HG02884 (cell line): ENCODE results near the gene STRN3.
"Not testable (repeated sequence)": the region's sequence is repeated elsewhere in the genome, so short reads cannot be mapped to it uniquely, and the experiment has no call there.

Experiments used
- ATAC-seq: cut with Tn5 transposase; IDR thresholded peaks from one replicate; pipeline ENCODE4 v1.9.1; 2021; ENCODE audit warnings: mild to moderate bottlenecking, moderate library complexity; ENCODE audit not compliant: unreplicated experiment

The STRN3 gene

DNA sequence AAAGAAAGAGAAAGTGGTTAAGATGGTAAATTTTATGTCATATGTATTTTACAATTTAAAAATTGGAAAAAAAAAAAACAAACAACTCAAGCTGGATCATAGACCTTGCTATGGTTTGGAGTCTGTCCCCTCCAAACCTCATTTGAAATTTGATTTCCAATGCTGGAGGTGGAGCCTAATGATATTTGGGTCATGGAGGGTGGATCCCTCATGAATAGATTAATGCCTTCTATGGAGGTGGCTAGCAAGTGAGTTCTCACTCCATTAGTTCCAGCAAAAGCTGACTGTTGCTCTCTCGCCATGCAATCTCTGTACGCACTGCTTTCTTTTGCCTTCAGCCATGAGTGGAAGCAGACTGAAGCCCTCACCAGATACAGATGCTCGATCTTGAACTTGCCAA lies 22.9 kb downstream of the STRN3 start:
- ATAC-seq = no peak

DNA sequence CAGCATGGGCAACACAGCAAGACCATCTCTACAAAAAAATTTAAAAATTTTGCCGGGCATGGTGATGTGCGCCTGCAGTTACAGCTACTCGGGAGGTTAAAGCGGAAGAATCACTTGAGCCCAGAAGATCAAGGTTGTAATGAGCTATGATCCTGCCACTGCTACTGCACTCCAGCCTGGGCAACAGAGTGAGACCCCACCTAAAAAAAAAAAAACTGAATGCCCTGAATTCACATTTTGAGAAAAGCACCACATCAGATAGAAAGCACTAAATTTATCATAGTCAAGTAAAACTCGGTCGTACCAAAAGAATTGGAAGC lies 24.9 kb downstream of the STRN3 start:
- no peak for ATAC-seq

DNA sequence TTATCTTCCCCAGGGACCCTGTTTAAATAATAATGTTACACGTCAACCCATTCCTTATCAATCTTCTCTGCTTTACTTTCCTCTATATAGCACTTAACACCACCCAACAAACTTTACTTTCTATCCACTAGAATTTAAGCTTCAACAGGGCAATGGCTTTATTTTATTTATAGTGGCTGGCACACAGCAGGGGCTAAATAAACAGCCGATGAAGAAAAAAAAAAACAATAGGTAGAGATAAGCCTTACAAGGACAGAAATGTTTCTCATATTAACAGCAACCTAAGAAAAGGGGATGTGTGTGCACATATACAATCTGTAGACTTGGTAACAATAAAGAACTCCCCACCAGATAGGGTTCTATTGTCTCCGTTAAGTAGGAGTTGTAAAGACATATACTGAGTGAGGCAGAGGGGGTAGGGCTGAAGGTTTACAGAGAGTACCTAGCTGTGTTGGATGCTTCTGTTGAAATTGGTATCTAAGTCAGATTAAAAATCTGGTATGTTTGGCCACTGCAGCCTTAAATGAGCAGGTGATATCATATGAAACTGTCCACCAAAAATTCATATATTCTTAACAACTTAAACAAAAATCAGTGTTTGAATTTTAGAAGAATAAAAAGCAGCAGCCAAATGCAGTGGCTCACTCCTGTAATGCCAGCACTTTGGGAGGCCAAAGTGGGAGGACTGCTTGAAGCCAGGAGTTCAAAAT lies 25.4 kb downstream of the STRN3 start:
- ATAC-seq = no peak

DNA sequence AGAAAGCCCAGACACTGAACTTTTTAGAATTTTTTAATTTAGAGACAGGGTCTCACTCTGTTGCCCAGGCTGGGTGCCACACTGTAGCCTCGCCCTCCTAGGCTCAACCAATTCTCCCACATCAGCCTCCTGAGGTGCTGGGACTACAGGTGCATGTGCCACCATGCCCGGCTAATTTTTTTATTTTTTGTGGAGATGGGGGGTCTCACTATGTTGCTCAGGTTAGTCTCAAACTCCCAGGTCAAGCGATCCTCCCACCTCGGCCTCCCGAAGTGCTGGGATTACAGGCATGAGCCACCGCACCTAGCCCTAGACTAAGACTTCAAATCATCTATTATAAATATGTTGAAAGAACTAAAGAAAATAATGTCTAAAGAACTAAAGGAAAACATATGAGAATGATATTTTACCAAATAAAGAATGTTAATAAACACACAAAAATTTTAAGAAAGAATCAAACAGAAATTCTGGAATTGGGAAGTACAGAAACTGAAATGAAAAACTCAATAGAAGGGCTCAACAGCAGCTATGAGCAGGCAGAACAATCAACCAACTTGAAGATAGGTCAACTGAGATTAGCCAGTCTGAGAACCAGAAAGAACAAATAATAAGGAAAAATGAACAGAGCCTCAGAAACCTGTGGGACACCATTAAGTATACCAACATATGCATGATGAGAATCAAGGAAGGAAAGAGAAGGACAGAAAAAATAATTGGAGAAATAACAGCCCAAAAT lies 27.0 kb downstream of the STRN3 start:
- ATAC-seq = no peak

DNA sequence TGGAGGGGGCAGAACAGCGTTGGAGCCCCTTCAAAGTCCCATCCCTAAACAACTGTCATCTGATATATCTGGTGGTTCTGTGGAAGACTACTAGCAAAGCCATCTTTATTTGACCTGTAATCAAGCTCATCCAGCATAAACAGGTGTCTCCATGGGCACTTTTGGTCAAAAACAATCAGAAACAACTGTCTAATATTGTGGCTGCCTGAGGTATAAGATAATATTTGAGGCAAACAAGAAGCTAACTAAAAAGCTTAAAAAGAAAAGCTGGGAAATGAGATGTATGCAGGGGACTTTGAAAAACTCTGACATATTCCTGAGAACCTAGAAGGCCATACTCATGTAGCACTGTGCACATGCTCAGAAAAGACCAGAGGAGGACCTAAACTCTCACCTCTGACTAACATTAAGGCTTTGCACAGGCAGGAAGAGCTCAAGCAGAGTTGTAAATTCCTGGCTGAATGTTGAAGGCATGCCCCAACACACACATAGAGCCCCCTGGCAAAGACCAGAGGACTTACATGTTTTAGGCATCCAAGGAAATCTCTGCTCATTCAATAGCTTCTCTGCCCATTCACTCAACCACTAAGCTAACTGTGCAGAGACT lies 28.0 kb downstream of the STRN3 start:
- ATAC-seq = no peak

DNA sequence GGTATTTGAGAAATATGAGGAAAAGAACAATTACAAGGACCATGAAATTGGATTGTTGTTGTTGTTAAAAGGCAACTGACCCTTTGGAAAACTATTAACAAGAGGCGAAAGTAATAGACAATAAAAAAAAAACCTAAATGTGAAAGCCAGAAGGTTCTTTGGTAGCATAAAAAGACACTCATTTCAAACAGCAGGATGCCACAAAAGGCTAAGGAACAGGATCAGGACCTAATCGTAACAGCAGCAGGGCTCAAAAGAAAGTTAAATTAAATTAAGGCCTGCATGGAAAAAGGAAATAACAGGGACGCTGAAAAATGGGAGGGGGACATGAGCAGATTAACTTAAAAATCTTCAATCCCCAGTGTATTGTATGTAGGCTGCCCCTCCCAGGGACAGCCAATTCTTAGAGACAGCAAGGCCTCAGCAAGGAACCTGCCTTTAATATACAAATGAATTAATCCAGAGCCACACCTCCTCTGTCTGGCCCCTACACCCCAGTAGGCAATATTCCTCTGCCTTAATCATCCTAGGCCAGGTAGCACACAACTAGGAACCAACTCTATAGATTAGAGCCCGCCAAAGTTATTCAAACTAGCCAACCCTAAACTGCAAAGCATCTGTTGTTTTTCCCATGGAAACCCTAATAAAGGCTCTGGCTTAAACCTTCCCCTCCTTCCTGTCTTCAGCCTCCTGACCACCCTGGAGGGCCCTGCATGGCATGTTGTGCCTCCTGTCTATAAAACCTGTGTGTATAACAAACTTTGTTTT lies 29.1 kb downstream of the STRN3 start:
- no peak for ATAC-seq

DNA sequence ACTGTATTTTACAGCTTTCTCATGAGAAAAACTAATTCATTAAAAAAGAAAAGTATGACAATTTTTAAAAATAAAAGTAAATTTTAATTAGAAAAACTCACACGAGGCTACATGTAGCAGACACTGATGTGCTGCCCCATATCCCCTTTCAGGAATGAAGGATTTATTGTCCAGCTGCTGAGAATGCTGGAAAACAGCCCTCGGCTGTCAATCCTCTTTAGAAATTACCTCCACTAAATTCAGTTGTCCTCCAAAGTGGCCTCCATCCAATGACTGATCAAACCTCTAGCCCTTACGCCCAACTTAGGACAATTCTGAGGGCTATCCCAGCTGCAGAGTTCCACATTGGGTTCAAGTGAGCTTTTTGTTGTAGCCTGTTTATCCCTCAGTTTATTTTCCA lies 30.5 kb downstream of the STRN3 start:
- ATAC-seq = no peak

DNA sequence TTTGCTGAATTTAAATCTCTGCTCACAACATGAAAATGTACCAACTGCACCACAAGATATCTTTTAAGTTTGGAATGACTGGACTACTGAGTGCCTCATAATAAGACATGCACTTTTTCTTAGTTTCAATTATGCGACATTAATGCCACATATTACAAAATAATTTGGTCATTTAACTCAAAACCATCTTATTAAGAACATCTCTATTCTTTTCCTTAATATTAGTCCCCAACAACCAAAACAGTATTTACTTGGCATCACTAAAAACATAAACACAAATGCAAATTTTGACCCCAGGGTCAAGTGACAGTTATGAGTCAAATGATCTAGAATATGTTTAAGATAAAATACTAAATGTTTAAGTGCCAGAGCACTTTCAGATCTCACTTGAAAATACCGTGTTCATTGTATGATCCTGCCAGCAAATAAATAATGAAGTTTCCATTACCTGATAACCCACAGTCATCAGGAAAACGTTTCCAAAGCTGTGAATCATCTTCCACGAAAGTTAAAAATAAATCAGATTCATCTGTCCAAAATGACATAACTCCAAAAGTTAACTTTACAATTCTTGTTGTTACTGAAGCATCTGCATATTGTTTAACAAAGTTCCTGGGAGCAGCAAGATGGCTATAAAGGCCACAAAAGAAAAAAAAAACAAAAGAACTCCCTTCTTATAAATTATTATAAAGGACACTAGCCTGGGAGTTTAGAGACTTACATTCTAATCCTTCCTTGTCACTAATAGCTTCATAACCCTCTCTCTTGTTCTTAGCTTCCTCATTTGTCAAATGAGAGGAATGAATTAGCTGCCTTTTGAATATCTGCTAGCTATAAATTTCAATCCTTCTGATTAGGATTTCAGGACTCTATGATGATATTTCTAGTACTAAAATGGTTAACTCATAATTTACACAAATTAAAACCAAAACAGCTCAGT lies 31.2 kb downstream of the STRN3 start:
- ATAC-seq = peak; percentile 71

DNA sequence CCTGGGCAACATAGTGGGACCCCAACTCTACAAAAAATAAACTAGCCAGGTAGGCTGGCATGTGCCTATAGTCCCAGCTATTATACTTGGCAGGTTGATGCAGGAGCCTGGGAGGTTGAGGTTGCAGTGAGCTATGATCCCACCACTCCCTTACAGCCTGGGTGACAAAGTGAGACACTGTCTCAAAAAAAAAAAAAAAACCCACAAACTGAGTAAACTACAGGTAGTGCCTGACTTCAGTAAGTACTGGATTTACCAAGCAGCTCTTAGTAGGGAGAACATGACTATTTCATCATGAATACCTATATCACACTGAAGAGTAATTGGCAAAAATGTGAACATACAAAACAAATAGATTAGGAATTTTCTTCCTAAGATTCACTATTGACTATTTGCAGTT lies 33.1 kb downstream of the STRN3 start:
- ATAC-seq = no peak

DNA sequence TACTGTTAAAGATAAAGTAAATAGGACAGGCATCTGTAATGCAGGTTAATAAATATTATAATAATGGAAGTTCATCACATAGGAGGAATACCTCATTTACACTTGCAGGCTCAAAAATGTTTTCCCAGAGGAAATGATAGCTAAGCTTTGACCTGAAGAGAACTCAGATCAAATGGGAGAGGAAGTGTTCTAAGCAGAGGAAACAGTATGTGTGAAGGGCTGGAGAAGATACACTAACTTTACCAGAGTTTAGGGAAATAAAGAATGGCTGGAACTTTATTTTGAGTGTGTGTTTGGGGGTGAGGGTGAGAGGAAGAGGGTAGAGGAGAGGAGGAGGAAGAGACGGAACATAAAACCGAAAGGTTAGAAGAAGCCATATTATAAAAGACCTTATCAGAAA lies 34.8 kb downstream of the STRN3 start:
- no peak for ATAC-seq

DNA sequence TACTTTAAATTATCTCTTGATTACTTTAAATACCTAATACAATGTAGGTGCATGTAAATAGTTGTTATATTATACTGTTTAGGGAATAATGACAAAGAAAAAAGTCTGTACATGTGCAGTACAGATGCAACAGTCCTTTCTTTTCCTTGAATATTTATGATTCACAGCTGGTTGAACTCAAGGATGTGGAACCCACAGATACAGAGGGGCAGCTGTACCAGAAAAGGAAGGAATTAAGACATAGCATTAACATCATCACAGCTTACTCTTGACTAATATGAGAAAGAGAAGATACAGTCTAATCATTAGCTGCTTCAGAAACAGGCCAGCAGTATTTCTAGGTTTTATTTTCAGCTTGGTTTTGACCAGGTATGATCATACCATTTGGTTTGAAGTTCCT lies 35.4 kb downstream of the STRN3 start:
- no peak for ATAC-seq

DNA sequence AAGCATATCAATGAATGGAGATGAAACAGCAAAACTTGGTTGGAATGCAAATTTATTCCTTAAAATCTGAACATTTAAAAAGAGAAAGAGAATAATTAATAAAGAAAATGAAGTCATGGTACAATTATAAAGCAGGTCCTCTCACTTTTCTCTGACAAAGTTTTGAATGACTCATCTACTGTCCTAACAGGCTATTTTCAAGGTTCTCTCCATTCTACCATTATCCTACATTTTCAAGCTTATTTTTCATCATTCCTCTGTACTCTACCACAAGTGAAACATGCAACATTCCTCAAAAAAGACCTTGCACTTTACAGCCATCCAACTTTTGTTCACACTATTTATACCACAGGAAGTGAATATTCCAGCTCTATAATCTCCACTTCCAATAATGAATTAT lies 37.7 kb downstream of the STRN3 start:
- ATAC-seq = no peak

DNA sequence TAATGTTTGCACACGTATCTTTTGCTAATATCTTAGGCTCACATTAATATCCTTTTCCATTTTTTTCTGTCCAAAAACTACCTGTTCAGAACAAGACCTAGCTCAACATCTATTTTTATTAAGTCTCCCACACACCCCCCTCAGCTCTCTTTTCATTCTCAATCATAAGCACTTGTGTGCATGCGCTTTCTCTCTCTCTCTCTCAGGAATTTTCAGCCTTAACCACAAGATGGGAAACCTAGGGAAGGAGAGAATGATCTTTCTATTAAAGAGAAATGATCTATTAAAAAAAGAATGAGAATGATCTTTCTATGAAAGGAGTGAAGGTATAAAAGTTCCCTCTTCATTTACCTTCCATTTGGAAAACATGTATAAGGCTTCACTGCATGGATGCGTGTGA lies 40.4 kb downstream of the STRN3 start:
- no peak for ATAC-seq

DNA sequence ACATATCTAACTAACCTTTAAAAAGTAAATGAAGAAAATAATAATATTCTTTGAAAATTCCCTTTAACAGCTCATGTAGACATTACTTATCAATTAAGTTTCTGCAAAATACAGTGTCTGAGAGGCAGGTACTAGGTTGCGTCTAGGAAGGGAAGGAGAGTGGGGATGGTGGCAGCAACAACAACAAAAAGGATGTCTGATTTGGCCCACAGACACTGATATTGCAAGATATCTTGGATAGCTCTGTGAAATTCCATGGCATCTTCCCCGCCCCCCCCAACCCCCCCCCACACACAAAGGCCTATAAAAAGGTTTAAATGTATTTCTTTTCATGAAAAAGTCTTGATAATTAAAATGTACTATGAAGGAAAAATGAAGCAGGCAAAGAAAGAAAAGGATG lies 42.3 kb downstream of the STRN3 start:
- ATAC-seq = no peak

DNA sequence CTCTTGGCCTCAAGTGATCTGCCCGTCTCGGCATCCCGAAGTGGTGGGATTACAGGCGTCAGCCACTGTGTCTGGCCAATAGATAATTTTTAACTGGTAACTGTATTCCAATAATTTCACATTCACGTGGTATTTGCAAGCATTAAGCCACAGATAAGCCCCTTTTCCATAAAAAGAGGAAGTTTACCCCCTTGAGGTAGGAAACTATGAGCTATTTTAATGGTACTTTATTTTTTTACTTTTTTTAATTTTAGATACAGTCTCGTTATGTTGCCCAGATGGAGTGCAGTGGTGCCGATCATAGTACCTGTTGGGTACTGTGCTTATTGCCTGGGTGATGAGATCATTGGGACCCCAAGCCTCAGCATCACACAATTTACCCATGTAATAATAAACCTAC lies 43.6 kb downstream of the STRN3 start:
- ATAC-seq = no peak

DNA sequence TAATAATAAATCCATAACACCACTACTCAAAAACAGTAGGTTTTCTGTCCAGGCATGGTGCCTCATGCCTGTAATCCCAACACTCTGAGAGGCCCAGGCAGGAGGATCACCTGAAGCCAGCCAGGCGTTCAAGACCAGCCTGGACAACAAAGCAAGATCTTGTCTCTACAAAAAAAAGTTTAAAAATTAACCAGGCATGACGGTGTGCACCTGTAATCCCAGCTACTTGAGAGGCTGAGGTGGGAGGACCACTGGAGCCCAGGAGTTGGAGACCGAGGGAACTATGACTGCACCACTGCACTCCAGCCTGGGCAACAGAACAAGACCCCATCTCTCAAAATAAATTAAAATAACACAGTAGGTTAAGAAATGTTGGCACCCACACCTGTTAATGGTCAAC lies 45.2 kb downstream of the STRN3 start:
- no peak for ATAC-seq

DNA sequence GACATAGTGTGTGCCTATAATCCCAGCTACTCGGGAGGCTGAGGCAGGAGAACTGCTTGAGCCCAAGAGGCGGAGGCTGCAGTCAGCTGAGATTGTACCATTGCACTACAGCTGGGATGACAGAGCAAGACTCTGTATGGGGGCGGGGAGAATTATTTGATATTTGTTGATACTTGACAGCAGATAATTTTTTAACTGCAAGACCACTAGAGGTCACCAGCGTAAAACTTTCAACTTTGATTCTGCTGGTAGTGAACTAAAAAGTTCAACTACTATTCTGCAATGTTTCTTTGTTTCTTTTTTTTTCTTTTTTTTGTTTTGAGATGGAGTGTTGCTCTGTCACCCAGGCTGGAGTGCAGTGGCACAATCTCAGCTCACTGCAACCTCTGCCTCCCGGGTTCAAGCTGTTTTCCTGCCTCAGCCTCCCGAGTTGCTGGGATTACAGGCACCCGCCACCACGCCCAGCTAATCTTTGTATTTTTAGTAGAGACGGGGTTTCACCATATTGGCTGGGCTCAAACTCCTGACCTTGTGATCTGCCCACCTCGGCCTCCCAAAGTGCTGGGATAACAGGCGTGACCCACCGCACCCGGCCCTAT lies 46.0 kb downstream of the STRN3 start:
- not testable (repeated sequence) for ATAC-seq

DNA sequence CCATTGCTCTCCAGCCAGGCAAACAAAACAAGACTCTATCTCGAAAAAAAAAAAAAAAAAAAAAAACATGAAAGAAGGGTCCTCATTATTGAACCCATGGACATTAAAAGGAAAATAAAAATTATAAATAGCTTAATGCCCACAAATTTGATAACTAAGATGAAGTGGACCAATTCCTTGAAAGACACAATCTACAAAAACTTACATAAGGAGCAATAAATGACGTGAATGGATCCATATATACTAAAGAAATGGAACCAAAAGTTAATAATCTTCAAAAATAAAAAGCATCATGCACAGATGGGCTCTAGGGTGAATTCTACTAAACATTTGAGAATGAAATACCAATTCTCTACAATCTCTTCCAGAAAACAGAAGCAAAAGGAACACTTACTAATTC lies 48.4 kb downstream of the STRN3 start:
- ATAC-seq = no peak

DNA sequence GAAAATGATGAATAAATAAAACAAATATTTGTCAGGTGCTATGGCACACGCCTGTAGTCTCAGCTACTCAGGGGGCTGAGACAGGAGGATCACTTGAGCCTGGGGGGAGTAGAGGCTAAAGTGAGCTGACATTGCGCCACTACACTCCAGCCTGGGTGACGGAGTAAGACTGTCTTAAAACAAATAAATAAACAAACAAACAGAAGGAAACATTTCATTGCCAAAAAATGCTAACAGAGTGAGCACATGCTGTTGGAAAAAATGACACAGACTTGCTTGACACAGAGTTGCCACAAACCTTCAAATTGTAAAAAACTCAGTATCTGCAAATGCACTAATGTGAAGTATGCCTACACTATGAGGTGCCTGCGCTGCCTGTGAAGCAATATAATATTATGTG lies 51.6 kb downstream of the STRN3 start:
- no peak for ATAC-seq

DNA sequence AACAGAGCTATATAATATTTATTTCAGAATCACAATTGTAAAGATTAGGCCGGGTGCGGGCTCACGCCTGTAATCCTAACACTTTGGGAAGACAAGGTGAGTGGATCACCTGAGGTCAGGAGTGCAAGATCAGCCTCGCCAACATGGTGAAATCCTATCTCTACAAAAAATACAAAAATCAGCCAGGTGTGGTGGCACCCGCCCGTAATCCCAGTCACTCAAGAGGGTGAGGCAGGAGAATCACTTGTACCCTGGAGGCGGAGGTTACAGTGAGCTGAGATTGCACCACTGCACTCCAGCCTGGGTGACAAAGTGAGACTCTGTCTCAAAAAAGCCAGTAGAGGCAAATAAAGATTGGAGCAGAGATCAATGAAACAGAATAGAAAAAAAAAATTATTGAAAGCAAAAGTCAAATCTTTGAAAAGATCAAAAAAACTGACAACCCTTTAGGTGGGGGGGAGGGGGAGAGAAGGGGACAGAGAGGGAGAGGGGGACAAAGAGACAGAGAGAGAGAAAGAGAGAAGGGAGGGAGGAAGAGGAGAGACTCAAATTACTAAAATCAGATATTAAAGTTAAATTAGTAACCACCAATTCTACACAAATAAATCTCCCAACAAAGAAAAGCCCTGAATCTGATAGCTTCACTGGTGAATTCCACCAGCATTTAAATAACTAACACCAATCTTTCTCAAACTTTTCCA lies 53.1 kb downstream of the STRN3 start:
- ATAC-seq = no peak
